GM11168 (cell line): ENCODE measurements around the gene TGFBR3.

ENCODE experiments used
- in situ Hi-C: fragments of 300-500 bp; cut with MboI; formaldehyde crosslinking; loops from one replicate; pipeline ENCODE4 v1.12.0; 2022; ENCODE audit warnings: low sequenced_read_pairs; ENCODE audit not compliant: unreplicated experiment

Gene TGFBR3

DNA sequence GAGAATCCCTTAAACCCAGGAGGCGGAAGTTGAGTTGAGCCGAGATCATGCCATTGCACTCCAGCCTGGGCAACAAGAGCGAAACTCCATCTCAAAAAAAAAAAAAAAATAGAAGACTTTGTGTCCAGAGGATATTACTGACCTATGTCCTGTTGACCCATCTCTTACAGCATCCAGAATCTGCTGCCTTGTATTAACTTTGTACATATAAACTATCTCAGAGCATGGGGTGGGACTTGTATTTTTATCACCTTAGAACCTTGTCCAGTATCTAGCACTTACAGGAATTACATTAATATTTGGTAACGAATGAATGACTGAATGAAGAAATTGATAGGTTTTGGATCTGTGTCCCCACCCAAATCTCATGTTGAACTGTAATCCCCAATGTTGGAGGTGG lies 117.8 kb downstream of the TGFBR3 start:
- in situ Hi-C loops: no loop called here

GRCh38 chr1:91766883-91767282 lies 119.1 kb downstream of the TGFBR3 start:
- in situ Hi-C loops: no loop called here

DNA sequence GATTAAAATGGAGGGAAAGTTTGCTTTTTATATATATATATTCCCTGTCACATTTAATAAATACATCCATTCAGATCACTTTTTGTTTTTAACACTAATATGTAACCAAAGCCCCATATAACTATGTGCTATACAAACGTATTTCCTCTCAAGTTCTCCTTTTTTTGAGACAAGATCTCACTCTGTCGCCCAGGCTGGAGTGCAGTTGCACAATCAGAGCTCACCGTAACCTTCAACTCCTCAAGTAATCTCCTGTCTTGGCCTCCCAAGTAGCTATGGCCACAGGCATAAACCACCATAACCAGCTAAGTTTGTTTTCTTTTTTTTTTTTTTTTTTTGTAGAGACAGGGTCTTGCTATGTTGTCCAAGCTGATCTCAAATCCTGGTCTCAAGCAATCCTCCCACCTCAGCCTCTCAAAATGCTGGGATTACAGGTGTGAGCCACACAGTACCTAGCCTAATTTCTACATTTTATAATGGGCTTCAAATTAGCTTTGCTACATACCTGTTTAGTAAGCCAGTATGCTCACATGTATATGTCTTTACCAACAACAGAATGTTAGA lies 120.0 kb downstream of the TGFBR3 start:
- in situ Hi-C loops: no loop called here

GRCh38 chr1:91765293-91765692 lies 120.7 kb downstream of the TGFBR3 start:
- in situ Hi-C loops: no loop called here

- in situ Hi-C loops: no loop called here
These were observed 121.4 kb downstream of the TGFBR3 start for GRCh38 chr1:91764471-91765115.

DNA sequence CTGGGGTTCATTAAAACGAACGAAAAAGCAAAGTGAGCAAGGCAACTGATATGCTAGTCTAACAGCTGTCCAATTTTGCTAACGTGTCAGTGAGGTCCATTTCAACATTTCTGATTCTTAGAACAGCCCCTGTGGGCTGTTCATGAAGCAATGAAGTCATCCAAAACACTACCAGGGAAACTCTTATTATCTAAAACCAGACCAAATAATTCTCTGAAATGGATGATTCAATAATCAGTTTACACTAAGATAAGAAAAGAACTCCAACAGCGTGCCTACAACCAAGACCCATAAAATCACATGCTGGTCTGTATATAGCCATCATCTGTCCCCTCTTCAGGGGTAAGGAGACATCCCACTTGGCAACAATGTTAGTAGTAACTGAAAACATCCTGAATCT lies 122.7 kb downstream of the TGFBR3 start:
- in situ Hi-C loops: no loop called here

GRCh38 chr1:91761295-91761721 lies 124.6 kb downstream of the TGFBR3 start:
- in situ Hi-C loops: no loop called here

DNA sequence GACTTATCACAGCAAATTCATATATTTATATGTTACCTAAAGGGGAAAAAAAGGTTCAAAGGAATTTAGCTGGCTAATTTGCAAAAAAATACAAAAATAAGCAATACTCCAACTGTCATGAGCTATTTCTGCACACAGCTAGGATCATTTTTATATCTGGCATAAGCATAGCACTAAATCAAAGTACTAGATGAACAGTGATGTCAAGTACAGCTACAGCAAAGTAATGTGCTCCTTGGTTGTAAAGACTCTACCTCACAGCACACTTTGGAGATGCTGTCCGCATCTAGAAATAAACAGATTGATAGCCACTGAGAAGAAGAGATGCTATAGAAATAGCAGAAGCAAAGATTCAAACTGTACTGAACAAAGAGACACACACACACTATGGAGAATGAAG lies 125.4 kb downstream of the TGFBR3 start:
- in situ Hi-C loops: no loop called here

- in situ Hi-C loops: no loop called here
These were observed 126.9 kb downstream of the TGFBR3 start for GRCh38 chr1:91759076-91759475.

- in situ Hi-C loops: no loop called here
These were observed 128.0 kb downstream of the TGFBR3 start for GRCh38 chr1:91757763-91758460.

DNA sequence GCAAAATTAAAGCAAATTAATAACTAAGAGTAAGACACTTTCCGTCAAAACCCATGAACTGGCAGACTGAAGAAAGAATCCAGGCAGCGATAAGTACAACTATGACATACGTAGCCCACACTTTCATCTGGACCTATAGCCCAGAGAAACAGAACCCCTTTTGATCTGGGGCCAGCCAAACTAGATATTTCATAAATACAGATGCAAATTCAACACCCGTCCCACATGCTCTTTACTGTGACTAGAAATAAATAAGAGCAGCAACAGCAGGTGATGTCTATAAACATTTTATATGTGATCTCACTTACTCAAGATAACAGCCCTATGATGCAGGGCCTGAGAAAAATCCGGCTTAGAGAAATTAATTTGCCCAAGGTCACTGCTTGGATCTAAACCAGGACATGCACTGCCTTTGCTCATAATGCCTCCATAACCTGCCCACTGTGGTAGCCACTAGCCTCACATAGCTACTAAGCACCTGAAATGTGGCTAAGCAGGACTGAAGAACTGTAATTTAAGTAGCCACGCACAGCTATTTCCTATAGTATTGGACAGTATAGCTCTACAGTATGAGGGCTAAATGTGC lies 130.2 kb downstream of the TGFBR3 start:
- in situ Hi-C loops: no loop called here

DNA sequence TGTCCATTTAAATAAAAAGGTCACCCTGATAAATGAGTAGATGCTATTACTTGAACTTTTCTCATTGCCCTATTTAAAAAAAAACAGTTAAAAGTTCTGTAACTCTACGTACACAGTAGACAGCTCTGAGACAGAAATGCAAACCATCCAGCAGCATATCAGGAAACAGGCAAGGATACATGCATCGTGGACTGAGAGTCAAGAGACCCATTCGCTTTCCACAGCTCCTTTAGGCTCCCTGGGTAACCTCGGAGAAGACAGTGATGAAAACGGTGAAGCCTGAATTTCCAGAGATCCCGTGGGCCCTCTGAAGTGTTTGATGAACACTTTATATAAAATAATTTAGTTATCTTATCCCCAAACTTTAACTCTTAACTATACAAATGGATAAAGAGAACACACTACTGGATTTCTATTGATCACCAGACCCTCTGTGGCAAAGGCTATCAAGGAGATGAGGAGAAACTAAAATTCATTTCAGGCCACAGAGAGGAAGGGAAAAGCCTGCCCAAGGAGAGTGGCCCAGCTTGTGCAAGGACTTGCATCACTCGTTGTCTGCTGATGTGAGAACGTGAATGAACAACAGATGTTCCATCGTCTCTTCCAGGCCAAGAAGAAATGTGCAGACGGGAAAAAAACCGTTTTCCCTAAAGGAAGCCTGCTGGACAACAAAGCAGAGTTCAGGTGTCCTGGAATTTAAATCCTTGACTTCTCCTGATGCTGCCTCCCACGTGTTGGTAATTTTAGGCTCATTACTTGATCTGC lies 131.0 kb downstream of the TGFBR3 start:
- in situ Hi-C loops: no loop called here

- in situ Hi-C loops: no loop called here
These were observed 131.6 kb downstream of the TGFBR3 start for GRCh38 chr1:91754348-91754747.

GRCh38 chr1:91753878-91754277 lies 132.1 kb downstream of the TGFBR3 start:
- in situ Hi-C loops: no loop called here

GRCh38 chr1:91752324-91752723 lies 133.6 kb downstream of the TGFBR3 start:
- in situ Hi-C loops: no loop called here

- in situ Hi-C loops: no loop called here
These were observed 134.7 kb downstream of the TGFBR3 start for GRCh38 chr1:91751275-91751674.

GRCh38 chr1:91750398-91750996 lies 135.5 kb downstream of the TGFBR3 start:
- in situ Hi-C loops: no loop called here

DNA sequence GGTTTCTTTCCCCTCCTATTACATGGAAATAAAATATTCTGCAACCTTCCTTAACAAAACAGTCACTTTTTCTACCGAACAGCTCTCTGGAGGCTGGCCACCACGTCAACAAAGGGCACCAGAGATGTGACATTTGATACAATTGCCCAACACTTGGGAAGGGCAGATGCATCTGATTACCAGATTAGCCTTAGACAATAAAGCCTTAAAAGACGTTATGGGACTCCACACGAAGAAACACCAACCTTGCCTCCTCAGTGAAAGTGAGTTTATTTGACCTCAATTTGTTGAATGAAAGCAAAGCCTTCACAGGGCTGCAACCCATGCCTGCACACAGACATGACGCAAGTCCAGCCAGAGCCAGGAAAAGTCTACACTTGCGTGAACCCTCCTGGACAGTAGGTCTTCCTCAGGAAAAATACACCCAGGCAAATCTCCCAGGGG lies 136.1 kb downstream of the TGFBR3 start:
- in situ Hi-C loops: no loop called here

DNA sequence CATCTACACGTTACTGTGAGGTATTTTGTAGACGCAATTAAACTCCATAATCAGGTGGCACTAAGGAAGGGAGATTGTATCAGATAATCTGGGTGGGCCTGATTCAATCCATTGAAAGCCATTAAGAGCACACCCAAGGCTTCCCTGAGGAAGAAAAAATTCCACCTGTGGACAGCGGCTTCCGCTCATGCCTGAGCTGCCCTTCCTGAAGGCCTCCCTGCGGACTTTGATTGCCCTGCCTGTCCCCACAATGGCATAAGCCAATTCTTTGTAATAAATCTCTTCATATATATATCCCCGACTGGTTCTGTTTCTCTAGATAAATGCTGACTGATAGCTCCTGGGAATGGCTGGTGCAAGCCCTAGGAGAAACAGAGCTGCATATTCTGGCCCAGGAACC lies 138.3 kb downstream of the TGFBR3 start:
- in situ Hi-C loops: no loop called here

DNA sequence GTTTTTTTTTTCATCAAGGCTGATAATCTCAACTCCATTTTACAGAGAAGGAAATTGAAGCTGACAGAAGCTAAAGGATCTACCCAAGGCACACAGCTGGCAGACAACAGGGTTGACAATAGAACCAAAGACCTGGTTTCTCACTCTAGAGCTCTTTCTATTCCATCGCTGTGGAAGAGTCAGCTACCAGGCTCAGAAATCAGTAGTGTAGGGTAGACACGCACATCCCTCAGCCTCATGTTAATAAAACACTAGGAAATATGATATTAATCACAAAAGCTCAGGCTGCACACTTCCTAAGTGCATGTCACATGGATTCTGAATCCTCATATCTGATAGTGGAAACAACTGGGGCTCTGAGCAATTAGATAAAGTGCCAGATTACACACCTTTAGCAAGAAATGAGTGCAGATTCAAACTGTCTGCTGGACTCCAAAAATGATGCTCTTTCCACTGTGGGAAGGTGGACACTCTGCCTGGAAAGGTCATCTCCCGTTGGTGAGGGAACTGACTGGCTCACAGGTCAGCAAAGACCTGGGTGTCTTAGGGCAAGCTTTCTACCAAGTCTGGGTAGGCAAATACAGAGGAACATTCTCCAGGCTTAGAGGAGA lies 139.1 kb downstream of the TGFBR3 start:
- in situ Hi-C loops: no loop called here
